Left ventricle myocardium inferior (tissue), 1 donor: ENCODE measurements around the gene IFT122. TPM values are rescaled to one million over a fixed set of nuclear protein-coding genes. Genes with fewer than 3 reads are reported as not detected.
A peak's percentile ranks its signal among the peaks of the same experiment; 100 is the strongest.

ENCODE experiments used
- DNase-seq: peaks from one replicate; pipeline ENCODE4 v3.0.0-alpha.2; 2020
- H3K27ac ChIP-seq: fragments of 200-600 bp; replicated peaks from 2 replicates; pipeline ENCODE4 v1.8.0; 2021
- H3K27me3 ChIP-seq: fragments of 200-600 bp; 2 replicates; pipeline ENCODE4 v1.8.0; 2021; ENCODE audit warnings: low read depth
- H3K36me3 ChIP-seq: fragments of 200-600 bp; 2 replicates; pipeline ENCODE4 v1.8.0; 2021
- H3K4me1 ChIP-seq: fragments of 200-600 bp; 2 replicates; pipeline ENCODE4 v1.8.0; 2021
- H3K4me3 ChIP-seq: fragments of 200-600 bp; 2 replicates; pipeline ENCODE4 v1.8.0; 2021; ENCODE audit warnings: mild to moderate bottlenecking, moderate library complexity
- H3K9me3 ChIP-seq: fragments of 200-600 bp; replicated peaks from 2 replicates; pipeline ENCODE4 v1.8.0; 2021
- CTCF ChIP-seq: fragments of 200-600 bp; IDR thresholded peaks from 2 replicates; pipeline ENCODE4 v1.8.0; 2021; ENCODE audit warnings: antibody characterized with exemption, mild to moderate bottlenecking, borderline replicate concordance
- intact Hi-C: fragments of 100-400 bp; cut with micrococcal nuclease; formaldehyde crosslinking; loops from one replicate; pipeline ENCODE4 v1.11.0; 2022
- total RNA-seq: library from RNA; stranded (reverse); fragmentation: NEBNext Ultra II Directional; extraction: Animal tissue kit (Norgen Biotek cat#: 25700); gene quantifications from one replicate; pipeline ENCODE4 v1.2.1, GENCODE V29; 2021
- donor health status: DM: no; HTN: yes; CAD: no; lungs with severe emphysema.

IFT122 gene
- total RNA-seq, 1 donor from 2014 or later = 16.5 TPM

- Histone ChIP-seq H3K27ac (no peak overlapping the region), H3K36me3 (no peaks in the 10 kb centered on the region), H3K9me3 (no peaks in the 10 kb centered on the region), H3K4me1 (peaks cover 4% of the 10 kb centered on the region), H3K27me3 (no peaks in the 10 kb centered on the region), H3K4me3 (no peak overlapping the region)
- DNase-seq = no peak
- intact Hi-C loops = no loop called here
- no peak for TF ChIP-seq CTCF
These were observed 107.2 kb downstream of the IFT122 start for GRCh38 chr3:129547241-129547640.

- Histone ChIP-seq H3K27me3 (no peaks in the 10 kb centered on the region), H3K36me3 (no peaks in the 10 kb centered on the region), H3K4me1 (peaks cover 14% of the 10 kb centered on the region), H3K9me3 (no peaks in the 10 kb centered on the region), H3K27ac (no peak overlapping the region), H3K4me3 (no peak overlapping the region)
- intact Hi-C loops = no loop called here
- TF ChIP-seq CTCF = no peak
- no peak for DNase-seq
These were observed 108.3 kb downstream of the IFT122 start for GRCh38 chr3:129548104-129548965.

- H3K27me3 ChIP-seq = no peaks in the 10 kb centered on the region
- no peaks in the 10 kb centered on the region for H3K36me3 ChIP-seq
- intact Hi-C loops = no loop called here
- peaks cover 23% of the 10 kb centered on the region for H3K4me1 ChIP-seq
- H3K27ac ChIP-seq = no peak overlapping the region
- no peaks in the 10 kb centered on the region for H3K9me3 ChIP-seq
- H3K4me3 ChIP-seq = no peak overlapping the region
- TF ChIP-seq CTCF = no peak
- DNase-seq = no peak
These were observed 109.2 kb downstream of the IFT122 start for GRCh38 chr3:129549006-129549800.

GRCh38 chr3:129549805-129550204 is 109.8 kb downstream of the IFT122 start:
- Histone ChIP-seq H3K27me3 (no peaks in the 10 kb centered on the region), H3K9me3 (no peaks in the 10 kb centered on the region), H3K4me1 (peaks cover 29% of the 10 kb centered on the region), H3K4me3 (no peak overlapping the region), H3K27ac (no peak overlapping the region), H3K36me3 (no peaks in the 10 kb centered on the region)
- TF ChIP-seq CTCF = no peak
- DNase-seq = no peak
- intact Hi-C loops = loop anchor here (10.0 kb wide), 1 partner anchor 45 kb away; no protein-coding TSS in a partner anchor

GRCh38 chr3:129552287-129553050 is 112.4 kb downstream of the IFT122 start:
- peaks cover 16% of the 10 kb centered on the region for H3K36me3 ChIP-seq
- no peaks in the 10 kb centered on the region for H3K27me3 ChIP-seq
- no peak for DNase-seq
- H3K27ac ChIP-seq = peak overlapping the region; percentile 19
- H3K9me3 ChIP-seq = no peaks in the 10 kb centered on the region
- H3K4me3 ChIP-seq = no peak overlapping the region
- peaks cover 55% of the 10 kb centered on the region for H3K4me1 ChIP-seq
- no peak for TF ChIP-seq CTCF
- intact Hi-C loops = loop anchor here (10.0 kb wide), 1 partner anchor 48 kb away; no protein-coding TSS in a partner anchor
